Activated T-cell treated with anti-CD3 and anti-CD28 coated beads, Interleukin-2, amount 50 U/mL, for 4 hours (primary cell): ENCODE results near the gene ZDHHC11. TPM values are rescaled to one million over a fixed set of nuclear protein-coding genes. Genes with fewer than 3 reads are reported as not detected.

Experiments used
- ATAC-seq, 2 donors: fragments of 200-7000 bp; cut with Tn5 transposase; one replicate each; pipeline ENCODE4 v1.10.0; 2021
- DNase-seq: peaks from one replicate; pipeline ENCODE4 v3.0.0-alpha.2; 2020
- H3K27me3 Mint-ChIP-seq: one replicate; pipeline ENCODE4 v1.8.0; 2021; ENCODE audit warnings: low read depth, mixed read lengths
- H3K36me3 Mint-ChIP-seq: one replicate; pipeline ENCODE4 v1.8.0; 2022; ENCODE audit warnings: mixed read lengths; ENCODE audit not compliant: insufficient read depth
- H3K4me1 Mint-ChIP-seq: one replicate; pipeline ENCODE4 v1.8.0; 2021; ENCODE audit warnings: low read depth, mixed read lengths
- H3K4me3 Mint-ChIP-seq: one replicate; pipeline ENCODE4 v1.8.0; 2021; ENCODE audit warnings: mild to moderate bottlenecking, moderate library complexity, mixed read lengths
- H3K9me3 Mint-ChIP-seq: one replicate; pipeline ENCODE4 v1.8.0; 2021; ENCODE audit warnings: mixed read lengths
- total RNA-seq, 3 donors: library from RNA; stranded (reverse); gene quantifications; one replicate each; pipeline ENCODE4 v1.2.1, GENCODE V29; 2021

The ZDHHC11 gene
- total RNA-seq, 3 donors from 2014 or later, result 6.0 to 7.0 (median 6.2) TPM

GRCh38 chr5:870956-871355, 20.2 kb upstream of the ZDHHC11 start:
- DNase-seq (no peak), ATAC-seq (no peak)
- Mint-ChIP-seq H3K4me1 (no peaks in the 10 kb centered on the region), H3K4me3 (no peak overlapping the region), H3K27me3 (no peaks in the 10 kb centered on the region), H3K9me3 (no peaks in the 10 kb centered on the region), H3K36me3 (peaks cover 66% of the 10 kb centered on the region)

GRCh38 chr5:868428-869135, 17.8 kb upstream of the ZDHHC11 start:
- Mint-ChIP-seq H3K36me3 (peaks cover 54% of the 10 kb centered on the region), H3K4me1 (no peaks in the 10 kb centered on the region), H3K4me3 (no peak overlapping the region), H3K27me3 (no peaks in the 10 kb centered on the region), H3K9me3 (no peaks in the 10 kb centered on the region)
- no peak for DNase-seq
- ATAC-seq, result no peak

- no peak overlapping the region for H3K4me3 Mint-ChIP-seq
- H3K27me3 Mint-ChIP-seq, result no peaks in the 10 kb centered on the region
- peaks cover 51% of the 10 kb centered on the region for H3K36me3 Mint-ChIP-seq
- no peak for DNase-seq
- no peaks in the 10 kb centered on the region for H3K4me1 Mint-ChIP-seq
- no peak for ATAC-seq
- no peaks in the 10 kb centered on the region for H3K9me3 Mint-ChIP-seq
These were observed 16.6 kb upstream of the ZDHHC11 start for GRCh38 chr5:867300-867870.

- DNase-seq (no peak), ATAC-seq (no peak)
- H3K36me3 Mint-ChIP-seq, result peaks cover 43% of the 10 kb centered on the region
These were observed 15.0 kb upstream of the ZDHHC11 start for GRCh38 chr5:865771-866170.

GRCh38 chr5:865168-865521, 14.4 kb upstream of the ZDHHC11 start:
- peaks cover 40% of the 10 kb centered on the region for H3K36me3 Mint-ChIP-seq
- no peaks in the 10 kb centered on the region for H3K9me3 Mint-ChIP-seq
- no peak overlapping the region for H3K4me3 Mint-ChIP-seq
- no peaks in the 10 kb centered on the region for H3K4me1 Mint-ChIP-seq
- ATAC-seq (no peak), DNase-seq (no peak)
- H3K27me3 Mint-ChIP-seq, result no peaks in the 10 kb centered on the region

More at GRCh38 chr5:865771-866170, 15.0 kb upstream of the ZDHHC11 start:
- Mint-ChIP-seq H3K27me3 (no peaks in the 10 kb centered on the region), H3K4me3 (no peak overlapping the region), H3K9me3 (no peaks in the 10 kb centered on the region), H3K4me1 (no peaks in the 10 kb centered on the region)

GRCh38 chr5:864492-865167, 13.8 kb upstream of the ZDHHC11 start:
- DNase-seq (no peak), ATAC-seq (no peak)
- H3K9me3 Mint-ChIP-seq, result no peaks in the 10 kb centered on the region
- H3K4me1 Mint-ChIP-seq, result no peaks in the 10 kb centered on the region
- H3K4me3 Mint-ChIP-seq, result no peak overlapping the region
- no peaks in the 10 kb centered on the region for H3K27me3 Mint-ChIP-seq
- H3K36me3 Mint-ChIP-seq, result peaks cover 34% of the 10 kb centered on the region

- peaks cover 27% of the 10 kb centered on the region for H3K36me3 Mint-ChIP-seq
These were observed 12.5 kb upstream of the ZDHHC11 start for GRCh38 chr5:863244-863805.

GRCh38 chr5:862367-863243, 11.8 kb upstream of the ZDHHC11 start:
- Mint-ChIP-seq H3K4me1 (no peaks in the 10 kb centered on the region), H3K36me3 (peaks cover 21% of the 10 kb centered on the region), H3K27me3 (no peaks in the 10 kb centered on the region), H3K4me3 (no peak overlapping the region), H3K9me3 (no peaks in the 10 kb centered on the region)
- DNase-seq, result no peak
- peak in 1 of 2 donors; percentile 13 for ATAC-seq

More at GRCh38 chr5:863244-863805, 12.5 kb upstream of the ZDHHC11 start:
- no peak for DNase-seq
- H3K4me1 Mint-ChIP-seq, result no peaks in the 10 kb centered on the region
- no peaks in the 10 kb centered on the region for H3K9me3 Mint-ChIP-seq
- no peak for ATAC-seq
- H3K4me3 Mint-ChIP-seq, result no peak overlapping the region
- H3K27me3 Mint-ChIP-seq, result no peaks in the 10 kb centered on the region

GRCh38 chr5:861442-862366, 10.9 kb upstream of the ZDHHC11 start:
- DNase-seq (no peak), ATAC-seq (peak in 1 of 2 donors; percentile 12)
- Mint-ChIP-seq H3K9me3 (no peaks in the 10 kb centered on the region), H3K4me3 (no peak overlapping the region), H3K36me3 (peaks cover 15% of the 10 kb centered on the region), H3K27me3 (no peaks in the 10 kb centered on the region), H3K4me1 (no peaks in the 10 kb centered on the region)

- no peaks in the 10 kb centered on the region for H3K9me3 Mint-ChIP-seq
- H3K27me3 Mint-ChIP-seq, result no peaks in the 10 kb centered on the region
- ATAC-seq (no peak), DNase-seq (no peak)
- no peak overlapping the region for H3K4me3 Mint-ChIP-seq
- peaks cover 9% of the 10 kb centered on the region for H3K36me3 Mint-ChIP-seq
- H3K4me1 Mint-ChIP-seq, result no peaks in the 10 kb centered on the region
These were observed 9.8 kb upstream of the ZDHHC11 start for GRCh38 chr5:860506-861150.

GRCh38 chr5:859798-860296, 9.1 kb upstream of the ZDHHC11 start:
- H3K4me3 Mint-ChIP-seq, result no peak overlapping the region
- ATAC-seq, result no peak
- DNase-seq, result no peak
- H3K4me1 Mint-ChIP-seq, result no peaks in the 10 kb centered on the region
- no peaks in the 10 kb centered on the region for H3K27me3 Mint-ChIP-seq
- H3K9me3 Mint-ChIP-seq, result no peaks in the 10 kb centered on the region
- peaks cover 9% of the 10 kb centered on the region for H3K36me3 Mint-ChIP-seq

GRCh38 chr5:859391-859790, 8.6 kb upstream of the ZDHHC11 start:
- Mint-ChIP-seq H3K36me3 (peaks cover 9% of the 10 kb centered on the region), H3K4me3 (no peak overlapping the region), H3K27me3 (no peaks in the 10 kb centered on the region), H3K9me3 (no peaks in the 10 kb centered on the region), H3K4me1 (no peaks in the 10 kb centered on the region)
- no peak for ATAC-seq
- DNase-seq, result no peak

GRCh38 chr5:858726-859125, 7.9 kb upstream of the ZDHHC11 start:
- Mint-ChIP-seq H3K36me3 (peaks cover 4% of the 10 kb centered on the region), H3K27me3 (no peaks in the 10 kb centered on the region), H3K9me3 (no peaks in the 10 kb centered on the region), H3K4me1 (no peaks in the 10 kb centered on the region), H3K4me3 (no peak overlapping the region)
- ATAC-seq (no peak), DNase-seq (no peak)
